RWPE1 (cell line): ENCODE results near the gene GMPR2.
"Not testable (repeated sequence)": the region's sequence is repeated elsewhere in the genome, so short reads cannot be mapped to it uniquely, and the experiment has no call there.

ENCODE experiments used
- CTCF ChIA-PET: fragments of 350-600 bp; sonication (Branson Sonifier 250); formaldehyde crosslinking; extraction: SDS; loops from one replicate; lab custom pipeline; 2021; lab: Yijun Ruan, JAX
- POLR2A ChIA-PET: fragments of 400-600 bp; formaldehyde crosslinking; extraction: SDS; loops from one replicate; lab custom pipeline; 2020; ENCODE audit warnings: antibody characterized with exemption; ENCODE audit not compliant: low non-redundant PET; lab: Yijun Ruan, JAX
- DNase-seq: peaks from one replicate; pipeline ENCODE4 v3.0.0; 2012; ENCODE audit warnings: low spot score
- H3K27ac ChIP-seq: fragments of 450-650 bp; 2 replicates; pipeline ENCODE4 v1.5.1; 2017
- CTCF ChIP-seq: fragments of 450-650 bp; conservative IDR thresholded peaks from 2 replicates; pipeline ENCODE4 v1.5.1; 2017; ENCODE audit warnings: low read depth, mild to moderate bottlenecking

Gene GMPR2

GRCh38 chr14:24238527-24239037, 5.9 kb downstream of the GMPR2 start:
- no peak for DNase-seq
- no peak for TF ChIP-seq CTCF
- POLR2A ChIA-PET, result interaction anchor here (0.7 kb wide), 1 partner anchor 22 kb away, joined by 3 read pairs; no protein-coding TSS in a partner anchor
- CTCF ChIA-PET, result no interaction called here
- H3K27ac ChIP-seq, result peak overlapping the region; percentile 42

DNA sequence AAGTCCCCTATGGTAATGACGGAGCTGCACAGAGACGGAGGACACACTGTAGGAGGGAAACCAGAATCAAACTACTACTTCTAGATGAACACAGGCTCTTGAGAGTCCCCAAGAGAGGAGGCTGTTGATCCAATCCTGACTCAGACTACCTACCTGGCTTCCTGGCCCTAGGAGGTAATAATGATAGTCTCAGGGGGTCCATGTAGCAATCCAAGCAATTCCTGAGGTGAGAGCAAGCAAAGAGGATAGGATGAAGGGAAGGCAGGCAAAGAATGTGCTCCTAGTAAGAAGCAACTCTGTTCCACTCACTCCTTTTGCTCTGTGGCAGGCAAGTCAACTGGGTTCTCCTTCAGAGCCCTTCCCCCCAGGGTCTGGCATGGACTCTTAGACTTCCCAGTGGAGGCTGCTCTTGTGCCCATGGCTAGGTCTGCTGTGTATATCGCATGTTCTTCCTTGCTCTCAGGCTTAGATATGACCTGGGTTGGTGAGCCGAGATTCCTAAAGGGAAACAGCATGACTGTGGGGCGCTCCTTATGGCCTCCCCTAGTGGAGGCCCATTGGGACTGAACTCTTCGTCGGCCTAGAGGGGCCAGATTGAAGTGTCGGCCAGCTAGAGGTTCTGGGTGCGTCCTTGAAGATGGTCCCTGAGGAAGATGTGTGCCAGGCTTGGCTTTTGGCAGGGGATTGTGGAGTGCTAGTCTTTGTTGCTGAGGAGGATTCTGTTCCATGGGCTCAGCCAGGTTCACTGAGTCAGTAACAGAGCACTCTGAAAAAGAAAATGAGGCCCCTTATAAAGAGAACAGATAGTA, 7.6 kb downstream of the GMPR2 start:
- ChIA-PET CTCF (no interaction called here), POLR2A (no interaction called here)
- DNase-seq, result no peak
- TF ChIP-seq CTCF, result no peak
- peak overlapping the region; percentile 97 for H3K27ac ChIP-seq

DNA sequence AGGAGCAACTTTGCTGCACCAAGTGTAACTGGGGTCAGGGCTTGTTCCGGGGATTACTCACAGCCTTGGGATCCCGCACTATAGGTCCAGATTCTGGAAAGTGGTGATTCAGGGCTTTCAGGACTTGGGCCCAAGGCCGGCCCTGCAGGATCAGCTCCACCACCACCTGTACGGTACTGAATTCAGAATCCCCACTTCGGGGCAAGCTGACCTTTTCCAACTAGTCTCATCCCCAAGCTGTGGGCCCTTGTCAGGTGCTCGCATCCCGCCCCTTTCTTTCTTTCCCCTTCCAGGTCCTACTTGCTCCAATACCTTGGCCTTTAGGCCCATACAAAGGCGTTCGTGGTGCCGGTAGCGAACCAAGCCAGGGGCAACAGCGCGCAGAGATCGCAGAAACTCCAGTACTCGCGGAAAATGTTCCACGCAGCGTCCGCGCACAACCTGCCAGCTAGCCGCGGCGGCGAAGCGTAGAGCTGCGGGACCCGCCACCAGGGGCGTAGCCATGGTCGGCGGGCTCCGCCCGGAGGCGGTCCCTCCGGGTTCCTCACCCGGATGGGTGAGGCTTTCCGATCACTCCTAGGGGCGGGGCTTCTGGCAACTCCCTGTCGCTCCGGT, 9.2 kb downstream of the GMPR2 start:
- no peak for TF ChIP-seq CTCF
- CTCF ChIA-PET, result interaction anchor here (0.6 to 4.1 kb wide), 10 partner anchors 15 to 79 kb away, joined by 3 to 51 read pairs (median 4); partner anchors contain the start of genes DHRS1, LTB4R2, NOP9 and RABGGTA
- peak overlapping the region; percentile 97 for H3K27ac ChIP-seq
- POLR2A ChIA-PET, result interaction anchor here (0.6 to 2.8 kb wide), 13 partner anchors 19 to 128 kb away, joined by 3 to 17 read pairs (median 4); partner anchors contain the start of genes DHRS1, EMC9, NOP9 and RABGGTA
- peak; percentile 97 for DNase-seq

DNA sequence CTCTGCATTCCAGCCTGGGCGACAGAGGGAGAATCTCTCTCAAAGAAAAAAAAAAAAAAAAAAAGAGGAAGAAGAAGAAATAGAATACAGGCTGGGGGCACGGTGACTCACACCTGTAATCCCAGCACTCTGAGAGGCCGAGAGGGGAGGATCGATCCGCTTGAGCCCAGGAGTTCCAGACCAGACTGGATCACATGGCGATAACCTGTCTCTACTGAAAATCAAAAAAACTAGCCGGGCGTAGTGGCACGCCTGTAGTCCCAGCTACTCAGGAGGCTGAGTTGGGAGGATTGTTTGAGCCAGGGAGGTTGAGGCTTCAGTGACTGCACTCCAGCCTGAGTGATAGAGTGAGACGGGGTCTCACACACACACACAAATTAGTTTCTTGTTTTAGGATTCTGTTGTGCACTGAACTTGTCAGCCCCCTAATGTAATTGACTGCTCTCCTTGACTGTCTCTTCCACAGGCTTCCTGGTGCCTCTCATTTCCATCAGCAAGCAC, 10.7 kb downstream of the GMPR2 start:
- no peak for TF ChIP-seq CTCF
- CTCF ChIA-PET, result interaction anchor here (0.6 to 4.1 kb wide), 12 partner anchors 8 to 103 kb away, joined by 3 to 51 read pairs (median 4); partner anchors contain the start of genes CIDEB, DHRS1, LTB4R2 and NOP9
- H3K27ac ChIP-seq, result peak overlapping the region; percentile 97
- DNase-seq, result no peak
- POLR2A ChIA-PET, result interaction anchor here (0.7 to 2.8 kb wide), 6 partner anchors 12 to 56 kb away, joined by 3 to 17 read pairs (median 8); partner anchors contain the start of genes DHRS1, NOP9 and RABGGTA

DNA sequence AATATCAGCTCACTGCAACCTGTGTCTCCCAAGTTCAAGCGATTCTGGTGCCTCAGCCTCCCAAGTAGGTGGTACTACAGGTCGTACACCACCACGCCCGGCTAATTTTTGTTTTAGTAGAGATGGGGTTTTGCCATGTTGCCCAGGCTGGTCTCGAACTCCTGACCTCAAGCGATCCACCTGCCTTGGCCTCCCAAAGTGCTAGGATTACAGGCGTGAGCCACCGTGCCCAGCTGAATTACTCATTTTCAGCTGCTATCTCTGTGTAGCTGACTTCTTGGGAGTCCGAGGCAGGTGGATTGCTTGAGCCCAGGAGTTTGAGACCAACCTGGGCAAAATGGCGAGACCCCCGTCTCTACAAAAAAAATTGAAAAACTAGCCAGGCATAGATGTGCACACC, 12.6 kb downstream of the GMPR2 start:
- POLR2A ChIA-PET, DNase-seq: not testable (repeated sequence)
- H3K27ac ChIP-seq, result peak overlapping the region; percentile 23
- CTCF ChIA-PET, result interaction anchor here (0.6 to 4.1 kb wide), 2 partner anchors 53 to 197 kb away, joined by 3 to 51 read pairs; partner anchors contain the start of genes DHRS1 and NOP9

DNA sequence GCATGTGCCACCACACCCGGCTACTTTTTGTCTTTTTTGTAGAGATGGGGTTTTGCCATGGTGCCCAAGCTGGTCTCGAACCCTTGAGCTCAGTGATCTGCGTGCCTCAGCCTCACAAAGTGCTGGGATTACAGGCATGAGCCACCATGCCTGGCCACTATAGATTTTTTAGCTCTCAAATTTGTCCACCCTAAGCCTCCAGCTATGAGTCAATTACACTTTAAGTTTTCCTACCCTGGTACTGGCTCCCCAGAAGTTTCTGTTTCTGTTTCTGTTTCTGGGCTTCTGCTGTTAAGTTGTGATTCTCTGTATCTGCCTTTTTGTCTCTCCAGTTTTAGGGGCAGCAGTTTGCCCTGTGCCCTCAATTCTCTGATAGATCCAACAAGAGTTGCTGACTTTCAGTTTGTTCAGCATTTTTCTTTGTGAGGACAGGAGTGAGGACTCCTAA, 14.1 kb downstream of the GMPR2 start:
- TF ChIP-seq CTCF, result no peak
- no peak for DNase-seq
- CTCF ChIA-PET, result interaction anchor here (0.7 to 1.6 kb wide), 3 partner anchors 23 to 68 kb away, joined by 3 to 5 read pairs (median 4); no protein-coding TSS in a partner anchor
- POLR2A ChIA-PET, result interaction anchor here (0.7 kb wide), 1 partner anchor 21 kb away, joined by 3 read pairs; no protein-coding TSS in a partner anchor
- H3K27ac ChIP-seq, result peak overlapping the region; percentile 43
